GM10248 (cell line): ENCODE results near the gene BCL2.

Experiments used
- CTCF ChIA-PET: fragments of 300-600 bp; sonication (Branson Sonifier 250); formaldehyde crosslinking; extraction: SDS; loops from one replicate; lab custom pipeline; 2021; ENCODE audit warnings: antibody characterized with exemption; lab: Yijun Ruan, JAX
- POLR2A ChIA-PET: fragments of 350-650 bp; sonication (Branson Sonifier 250); formaldehyde crosslinking; extraction: SDS; loops from one replicate; lab custom pipeline; 2020; ENCODE audit warnings: antibody characterized with exemption; lab: Yijun Ruan, JAX
- DNase-seq: peaks from one replicate; pipeline ENCODE4 v3.0.0; 2012; ENCODE audit errors: extremely low spot score
- TF ChIP-seq, protein P1 (sequence below): IDR thresholded peaks from 2 replicates; pipeline ENCODE4 v1.5.1; 2012; ENCODE audit warnings: mild to moderate bottlenecking, low read depth; ENCODE audit errors: extremely low read depth, missing control alignments, control extremely low read depth

Gene BCL2

DNA sequence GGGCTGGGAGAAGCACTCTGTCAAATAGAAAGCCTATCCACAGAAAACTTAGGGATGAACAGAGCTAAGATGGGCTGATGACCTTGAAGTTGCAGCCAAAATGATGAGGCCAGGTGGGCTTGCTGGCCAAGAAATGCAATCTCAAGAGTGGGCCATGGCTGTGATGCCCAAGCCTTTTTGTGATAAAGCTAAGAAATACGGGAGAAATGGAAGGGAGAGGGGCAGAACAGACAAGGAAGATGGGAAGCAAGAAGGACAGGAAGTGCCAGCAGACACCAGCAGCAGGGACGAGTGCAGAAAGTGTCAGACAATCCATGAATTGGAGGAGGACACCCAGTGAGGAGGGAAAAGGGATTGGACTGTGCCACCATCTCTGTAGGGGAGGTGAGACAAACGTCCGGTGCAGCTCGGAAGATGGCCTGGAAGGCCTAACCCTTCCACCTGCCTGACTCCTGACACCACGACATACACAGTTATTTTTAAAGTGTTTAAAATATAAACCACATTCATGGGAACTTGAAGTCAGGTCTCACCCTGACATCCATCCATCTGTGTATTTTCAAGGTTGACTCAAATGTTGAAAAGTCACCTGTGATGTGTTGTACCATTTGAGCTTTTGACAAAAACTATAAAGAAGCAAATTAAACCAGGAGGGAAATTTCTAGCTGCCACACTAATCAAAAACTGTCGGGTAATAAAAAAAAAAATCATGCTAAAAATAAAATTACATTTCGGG lies 105.5 kb downstream of the BCL2 start:
- ChIA-PET POLR2A (no interaction called here), CTCF (interaction anchor here (1.0 to 2.4 kb wide), 5 partner anchors 10 to 59 kb away, joined by 3 to 6 read pairs (median 4); no protein-coding TSS in a partner anchor)
- no peak for DNase-seq
- TF ChIP-seq, protein P1, sequence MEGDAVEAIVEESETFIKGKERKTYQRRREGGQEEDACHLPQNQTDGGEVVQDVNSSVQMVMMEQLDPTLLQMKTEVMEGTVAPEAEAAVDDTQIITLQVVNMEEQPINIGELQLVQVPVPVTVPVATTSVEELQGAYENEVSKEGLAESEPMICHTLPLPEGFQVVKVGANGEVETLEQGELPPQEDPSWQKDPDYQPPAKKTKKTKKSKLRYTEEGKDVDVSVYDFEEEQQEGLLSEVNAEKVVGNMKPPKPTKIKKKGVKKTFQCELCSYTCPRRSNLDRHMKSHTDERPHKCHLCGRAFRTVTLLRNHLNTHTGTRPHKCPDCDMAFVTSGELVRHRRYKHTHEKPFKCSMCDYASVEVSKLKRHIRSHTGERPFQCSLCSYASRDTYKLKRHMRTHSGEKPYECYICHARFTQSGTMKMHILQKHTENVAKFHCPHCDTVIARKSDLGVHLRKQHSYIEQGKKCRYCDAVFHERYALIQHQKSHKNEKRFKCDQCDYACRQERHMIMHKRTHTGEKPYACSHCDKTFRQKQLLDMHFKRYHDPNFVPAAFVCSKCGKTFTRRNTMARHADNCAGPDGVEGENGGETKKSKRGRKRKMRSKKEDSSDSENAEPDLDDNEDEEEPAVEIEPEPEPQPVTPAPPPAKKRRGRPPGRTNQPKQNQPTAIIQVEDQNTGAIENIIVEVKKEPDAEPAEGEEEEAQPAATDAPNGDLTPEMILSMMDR = no peak

DNA sequence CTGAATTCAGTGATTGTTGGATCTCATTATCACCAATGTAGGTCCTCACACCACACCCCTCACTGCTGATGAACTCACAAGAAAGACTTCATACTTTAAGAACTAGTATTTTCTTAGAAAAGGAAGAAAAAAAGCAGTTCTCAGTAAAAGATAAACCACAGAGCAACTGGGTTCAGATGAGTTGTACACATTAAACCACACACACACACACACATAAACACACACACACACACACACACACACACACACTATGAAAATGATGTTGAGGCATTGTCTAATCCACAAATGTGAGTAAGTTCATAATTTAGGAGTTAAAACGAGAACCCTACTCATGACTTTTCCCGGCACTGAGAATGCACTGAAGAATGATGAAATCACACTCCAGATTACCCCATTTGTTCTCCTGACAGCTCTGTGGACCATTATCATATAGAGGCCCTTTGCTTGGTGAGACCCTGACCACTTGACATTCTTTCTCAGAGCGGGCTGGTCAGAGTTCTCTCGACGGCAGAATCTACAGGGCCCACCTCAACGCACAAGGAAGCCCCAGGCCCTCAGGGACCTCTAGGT lies 106.2 kb downstream of the BCL2 start:
- ChIA-PET POLR2A (no interaction called here), CTCF (interaction anchor here (1.3 to 2.4 kb wide), 4 partner anchors 10 to 59 kb away, joined by 3 to 6 read pairs (median 4); no protein-coding TSS in a partner anchor)
- TF ChIP-seq, protein P1 = no peak
- DNase-seq = no peak

DNA sequence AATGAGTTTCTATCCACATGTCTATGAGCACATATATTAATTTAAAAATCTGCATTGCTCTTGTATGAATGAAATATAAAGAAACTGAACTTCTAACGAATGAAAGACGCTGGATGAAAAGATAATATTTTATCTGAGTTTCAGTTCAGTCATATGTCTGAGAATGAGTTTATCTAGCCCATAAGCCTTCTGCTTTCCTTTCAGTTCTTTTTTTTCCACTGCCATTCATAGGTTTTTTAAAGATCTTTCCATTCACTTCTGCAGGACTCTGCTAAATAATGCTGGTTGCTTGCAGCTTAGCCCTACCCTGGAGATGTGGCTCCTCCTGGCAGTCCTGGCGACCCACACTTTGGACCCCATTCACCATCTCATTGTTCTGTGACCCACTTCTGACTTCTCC lies 109.0 kb downstream of the BCL2 start:
- ChIA-PET POLR2A (no interaction called here), CTCF (no interaction called here)
- TF ChIP-seq, protein P1 = no peak
- DNase-seq = no peak

DNA sequence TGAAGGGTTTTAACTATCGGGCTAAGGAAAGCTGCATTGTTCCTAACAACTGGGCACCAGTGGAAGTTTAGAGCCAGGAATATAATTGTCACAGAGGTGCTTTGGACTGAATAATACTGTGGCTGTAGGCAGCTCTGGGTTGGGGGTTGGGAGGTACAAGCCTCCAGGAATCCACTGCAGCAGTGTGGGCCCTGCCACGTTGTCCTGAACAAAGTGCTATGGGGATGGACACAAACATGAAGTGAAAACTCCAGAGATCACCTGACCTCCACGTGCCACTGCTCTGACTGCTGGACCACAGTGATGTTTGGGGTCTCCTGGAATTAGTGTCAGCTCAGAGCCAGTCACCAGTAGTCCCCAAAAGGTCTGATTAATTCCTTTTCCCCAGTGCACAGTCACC lies 110.9 kb downstream of the BCL2 start:
- ChIA-PET CTCF (interaction anchor here (2.4 kb wide), 1 partner anchor 110 kb away, joined by 8 read pairs; the partner anchor contains the start of gene BCL2), POLR2A (no interaction called here)
- DNase-seq = no peak
- TF ChIP-seq, protein P1 = no peak

DNA sequence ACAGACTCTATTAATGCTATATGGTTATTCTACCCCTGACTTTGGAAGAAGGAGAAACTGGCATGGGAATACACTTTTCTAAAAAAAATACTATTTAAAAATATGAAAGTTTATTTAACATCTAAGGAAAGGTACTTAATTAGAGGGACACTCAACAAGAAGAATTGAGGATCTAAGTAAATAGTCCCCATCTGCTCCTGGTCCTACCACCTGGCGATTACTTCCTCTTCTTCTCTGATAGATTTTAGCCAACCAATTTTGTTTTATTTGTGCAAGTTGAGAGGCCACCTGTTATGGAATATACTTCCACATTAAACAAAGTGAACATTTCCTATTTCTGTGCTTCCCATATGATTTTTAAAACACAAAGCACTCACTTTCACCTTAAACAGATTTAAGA lies 111.7 kb downstream of the BCL2 start:
- ChIA-PET CTCF (interaction anchor here (1.0 to 2.4 kb wide), 3 partner anchors 46 to 110 kb away, joined by 3 to 8 read pairs (median 4); partner anchors contain the start of gene BCL2), POLR2A (interaction anchor here (0.9 kb wide), 1 partner anchor 57 kb away, joined by 3 read pairs; no protein-coding TSS in a partner anchor)
- TF ChIP-seq, protein P1 = no peak
- DNase-seq = no peak

DNA sequence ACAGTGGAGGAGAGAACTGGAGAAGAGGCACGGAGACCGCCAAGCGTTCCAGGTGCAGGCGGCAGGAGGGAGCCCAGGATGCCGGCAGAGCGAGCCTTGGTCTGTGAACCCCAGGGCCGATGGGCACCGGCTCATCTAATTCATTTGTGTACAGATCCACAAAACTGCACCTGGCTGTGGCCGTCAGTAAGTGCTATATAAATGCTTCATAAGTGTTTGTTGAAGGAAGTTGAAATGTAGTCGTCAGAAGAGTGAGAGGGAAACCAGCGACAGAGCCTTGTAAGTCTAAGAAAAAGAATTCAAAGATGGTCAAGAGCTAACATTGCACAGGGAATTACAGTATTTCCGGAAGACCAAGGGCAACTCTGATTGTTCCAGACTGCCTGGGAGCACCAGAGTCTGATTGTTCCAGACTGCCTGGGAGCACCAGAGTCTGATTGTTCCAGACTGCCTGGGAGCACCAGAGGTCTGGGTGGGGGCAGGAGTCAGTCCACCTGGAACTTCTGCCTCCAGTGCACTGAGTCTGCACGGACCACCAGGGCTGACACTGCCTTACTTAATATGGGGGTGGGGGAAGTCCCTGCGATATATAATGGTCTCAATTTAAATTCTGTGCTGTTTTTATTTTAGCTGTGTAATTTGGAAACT lies 112.3 kb downstream of the BCL2 start:
- CTCF ChIA-PET = interaction anchor here (1.0 to 2.4 kb wide), 3 partner anchors 45 to 111 kb away, joined by 3 to 8 read pairs (median 4); partner anchors contain the start of gene BCL2
- TF ChIP-seq, protein P1 = no peak
- DNase-seq = peak; percentile 48
- POLR2A ChIA-PET = interaction anchor here (0.9 kb wide), 1 partner anchor 56 kb away, joined by 3 read pairs; no protein-coding TSS in a partner anchor
